Measurements from ENCODE around the gene VPS9D1.
A peak's percentile ranks its signal among the peaks of the same experiment; 100 is the strongest.

The VPS9D1 gene

GRCh38 chr16:89732142-89732917 is 11.6 kb upstream of the VPS9D1 start:
- DNase-seq (ENCODE audit: low read depth in 2 of 2): no peak

GRCh38 chr16:89730610-89731234 is 10.0 kb upstream of the VPS9D1 start:
- no peak for DNase-seq (ENCODE audit: low read depth in 2 of 2)

GRCh38 chr16:89729863-89730593 is 9.3 kb upstream of the VPS9D1 start:
- DNase-seq (ENCODE audit: low read depth in 2 of 2): no peak

GRCh38 chr16:89729293-89729692 is 8.6 kb upstream of the VPS9D1 start:
- DNase-seq (ENCODE audit: low read depth in 2 of 2): no peak

GRCh38 chr16:89727406-89728120 is 6.9 kb upstream of the VPS9D1 start:
- no peak for DNase-seq (ENCODE audit: low read depth in 2 of 2)

GRCh38 chr16:89723279-89724250 is 2.9 kb upstream of the VPS9D1 start:
- DNase-seq (ENCODE audit: low read depth in 2 of 2): peak; percentile 54 to 72

GRCh38 chr16:89722392-89723278 is 1.9 kb upstream of the VPS9D1 start:
- DNase-seq (ENCODE audit: low read depth in 2 of 2): peak in 1 of 2 donors; percentile 36

- peak; percentile 78 to 82 for DNase-seq (ENCODE audit: low read depth in 2 of 2)
These were observed 1.1 kb upstream of the VPS9D1 start for GRCh38 chr16:89721546-89722391.

GRCh38 chr16:89720551-89720812 is 216 bp downstream of the VPS9D1 start:
- DNase-seq (ENCODE audit: low read depth in 2 of 2): no peak

GRCh38 chr16:89717688-89718505 is 2.8 kb downstream of the VPS9D1 start:
- no peak for DNase-seq (ENCODE audit: low read depth in 2 of 2)

- no peak for DNase-seq (ENCODE audit: low read depth in 2 of 2)
These were observed 3.6 kb downstream of the VPS9D1 start for GRCh38 chr16:89716916-89717687.

GRCh38 chr16:89716493-89716892 is 4.2 kb downstream of the VPS9D1 start:
- no peak for DNase-seq (ENCODE audit: low read depth in 2 of 2)

- DNase-seq (ENCODE audit: low read depth in 2 of 2): no peak
These were observed 8.4 kb downstream of the VPS9D1 start for GRCh38 chr16:89712274-89712781.

GRCh38 chr16:89711601-89712273 is 9.0 kb downstream of the VPS9D1 start:
- DNase-seq (ENCODE audit: low read depth in 2 of 2): peak; percentile 46 to 56

GRCh38 chr16:89710709-89711564 is 9.8 kb downstream of the VPS9D1 start:
- no peak for DNase-seq (ENCODE audit: low read depth in 2 of 2)
